Endothelial cell (in vitro differentiated cells): ENCODE results near the gene ANO10. TPM values are rescaled to one million over a fixed set of nuclear protein-coding genes. Genes with fewer than 3 reads are reported as not detected.
A peak's percentile ranks its signal among the peaks of the same experiment; 100 is the strongest.
"Not testable (repeated sequence)": the region's sequence is repeated elsewhere in the genome, so short reads cannot be mapped to it uniquely, and the experiment has no call there.

Experiments
- DNase-seq: peaks from one replicate; pipeline ENCODE4 v3.0.0; 2021; ENCODE audit warnings: low spot score
- H3K27ac Mint-ChIP-seq: one replicate; pipeline ENCODE4 v1.8.0; 2021; ENCODE audit warnings: mixed read lengths, inconsistent platforms; ENCODE audit not compliant: unreplicated experiment
- H3K27me3 Mint-ChIP-seq: one replicate; pipeline ENCODE4 v1.8.0; 2021; ENCODE audit warnings: mild to moderate bottlenecking, moderate library complexity, mixed read lengths, inconsistent platforms; ENCODE audit not compliant: unreplicated experiment
- H3K36me3 Mint-ChIP-seq: one replicate; pipeline ENCODE4 v1.8.0; 2021; ENCODE audit warnings: mild to moderate bottlenecking, low read depth, mixed read lengths, inconsistent platforms; ENCODE audit not compliant: unreplicated experiment
- H3K4me1 Mint-ChIP-seq: one replicate; pipeline ENCODE4 v1.8.0; 2021; ENCODE audit warnings: mild to moderate bottlenecking, mixed read lengths, inconsistent platforms; ENCODE audit not compliant: unreplicated experiment
- H3K4me3 Mint-ChIP-seq: one replicate; pipeline ENCODE4 v1.8.0; 2021; ENCODE audit warnings: mild to moderate bottlenecking, mixed read lengths, inconsistent platforms; ENCODE audit not compliant: unreplicated experiment
- H3K9me3 Mint-ChIP-seq: one replicate; pipeline ENCODE4 v1.8.0; 2021; ENCODE audit warnings: mixed read lengths, inconsistent platforms; ENCODE audit not compliant: unreplicated experiment
- long read RNA-seq: library from polyadenylated mRNA; unstranded; transcript quantifications from one replicate; pipeline ENCODE4 v2.0.0, GENCODE V29; 2020; ENCODE audit not compliant: unreplicated experiment
- total RNA-seq: library from RNA; stranded (reverse); fragmentation: NEBNext Ultra II Directional; extraction: Animal tissue kit (Norgen Biotek cat#: 25700); gene quantifications from one replicate; pipeline ENCODE4 v1.2.1, GENCODE V29; 2021; ENCODE audit not compliant: unreplicated experiment
- TF ChIP-seq, protein P1 (sequence below): fragments of 200-600 bp; sonication (generic); IDR thresholded peaks from one replicate; pipeline ENCODE4 v1.5.0; 2021; ENCODE audit warnings: antibody characterized with exemption; ENCODE audit not compliant: unreplicated experiment

Gene ANO10, protein sequence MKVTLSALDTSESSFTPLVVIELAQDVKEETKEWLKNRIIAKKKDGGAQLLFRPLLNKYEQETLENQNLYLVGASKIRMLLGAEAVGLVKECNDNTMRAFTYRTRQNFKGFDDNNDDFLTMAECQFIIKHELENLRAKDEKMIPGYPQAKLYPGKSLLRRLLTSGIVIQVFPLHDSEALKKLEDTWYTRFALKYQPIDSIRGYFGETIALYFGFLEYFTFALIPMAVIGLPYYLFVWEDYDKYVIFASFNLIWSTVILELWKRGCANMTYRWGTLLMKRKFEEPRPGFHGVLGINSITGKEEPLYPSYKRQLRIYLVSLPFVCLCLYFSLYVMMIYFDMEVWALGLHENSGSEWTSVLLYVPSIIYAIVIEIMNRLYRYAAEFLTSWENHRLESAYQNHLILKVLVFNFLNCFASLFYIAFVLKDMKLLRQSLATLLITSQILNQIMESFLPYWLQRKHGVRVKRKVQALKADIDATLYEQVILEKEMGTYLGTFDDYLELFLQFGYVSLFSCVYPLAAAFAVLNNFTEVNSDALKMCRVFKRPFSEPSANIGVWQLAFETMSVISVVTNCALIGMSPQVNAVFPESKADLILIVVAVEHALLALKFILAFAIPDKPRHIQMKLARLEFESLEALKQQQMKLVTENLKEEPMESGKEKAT
- total RNA-seq, result 112 TPM
- long read RNA-seq, transcript ANO10-201 (13 exons, 3,212 nt), result major isoform, 35 of 74 reads
- long read RNA-seq, partial matches to known transcripts, result 9 of 74 reads
- long read RNA-seq, other reads (novel, unspliced or antisense), result 25 of 74 reads

DNA sequence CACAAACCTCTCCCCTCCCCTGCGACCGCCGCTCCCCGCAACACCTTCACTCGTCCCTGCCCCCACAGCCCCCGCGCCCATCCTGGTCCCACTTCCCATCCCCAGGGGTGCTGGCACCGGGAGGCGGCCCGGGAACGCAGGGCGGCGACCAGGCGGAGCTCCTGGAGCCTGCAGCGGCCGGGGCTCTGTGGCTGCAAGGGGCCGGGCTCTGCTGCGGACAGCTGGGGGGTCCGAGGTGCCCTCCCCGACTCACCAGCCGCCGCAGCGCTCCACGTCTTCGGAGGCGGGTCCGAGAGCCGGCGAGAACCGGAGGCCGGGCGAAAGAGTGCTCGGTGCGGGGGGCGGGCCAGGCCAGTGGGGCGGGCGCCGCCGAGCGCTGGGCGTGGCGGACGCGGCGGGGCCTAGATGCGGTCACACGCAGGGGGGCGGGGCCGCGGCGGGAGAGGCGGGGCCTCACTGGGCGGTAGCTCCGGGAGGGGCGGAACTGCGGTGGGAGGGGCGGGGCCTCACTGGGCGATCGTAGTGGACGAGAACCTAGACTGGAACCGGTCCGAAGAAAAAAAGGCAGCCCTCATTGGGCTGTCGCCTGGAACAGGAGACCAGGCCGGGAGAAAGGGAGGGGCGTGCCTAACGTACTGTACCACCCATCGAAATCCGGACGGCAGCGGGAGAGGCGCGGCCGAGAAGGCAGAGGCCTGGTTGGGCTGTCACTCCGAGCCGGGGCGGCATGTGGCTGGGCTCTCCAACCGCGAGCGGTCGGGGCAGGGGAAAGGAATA is at the start of gene ANO10:
Gene ANO10, minus strand, starts transcription at position 356 of the 777 bp plus-strand sequence. CDS start 16,159 bp downstream, outside the sequence.
- peak within 1 kb of the TSS; percentile 100 for H3K4me3 Mint-ChIP-seq
- no peaks in the 10 kb centered on the region for H3K9me3 Mint-ChIP-seq
- H3K27ac Mint-ChIP-seq, result peak within 1 kb of the TSS; percentile 88
- peaks cover 8% of the 10 kb centered on the region for H3K27me3 Mint-ChIP-seq
- H3K36me3 Mint-ChIP-seq, result peaks cover under 1% of the 10 kb centered on the region
- peaks cover 26% of the 10 kb centered on the region for H3K4me1 Mint-ChIP-seq
- TF ChIP-seq, protein P1, sequence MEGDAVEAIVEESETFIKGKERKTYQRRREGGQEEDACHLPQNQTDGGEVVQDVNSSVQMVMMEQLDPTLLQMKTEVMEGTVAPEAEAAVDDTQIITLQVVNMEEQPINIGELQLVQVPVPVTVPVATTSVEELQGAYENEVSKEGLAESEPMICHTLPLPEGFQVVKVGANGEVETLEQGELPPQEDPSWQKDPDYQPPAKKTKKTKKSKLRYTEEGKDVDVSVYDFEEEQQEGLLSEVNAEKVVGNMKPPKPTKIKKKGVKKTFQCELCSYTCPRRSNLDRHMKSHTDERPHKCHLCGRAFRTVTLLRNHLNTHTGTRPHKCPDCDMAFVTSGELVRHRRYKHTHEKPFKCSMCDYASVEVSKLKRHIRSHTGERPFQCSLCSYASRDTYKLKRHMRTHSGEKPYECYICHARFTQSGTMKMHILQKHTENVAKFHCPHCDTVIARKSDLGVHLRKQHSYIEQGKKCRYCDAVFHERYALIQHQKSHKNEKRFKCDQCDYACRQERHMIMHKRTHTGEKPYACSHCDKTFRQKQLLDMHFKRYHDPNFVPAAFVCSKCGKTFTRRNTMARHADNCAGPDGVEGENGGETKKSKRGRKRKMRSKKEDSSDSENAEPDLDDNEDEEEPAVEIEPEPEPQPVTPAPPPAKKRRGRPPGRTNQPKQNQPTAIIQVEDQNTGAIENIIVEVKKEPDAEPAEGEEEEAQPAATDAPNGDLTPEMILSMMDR, result no peak
- DNase-seq, result peak; percentile 99

DNA sequence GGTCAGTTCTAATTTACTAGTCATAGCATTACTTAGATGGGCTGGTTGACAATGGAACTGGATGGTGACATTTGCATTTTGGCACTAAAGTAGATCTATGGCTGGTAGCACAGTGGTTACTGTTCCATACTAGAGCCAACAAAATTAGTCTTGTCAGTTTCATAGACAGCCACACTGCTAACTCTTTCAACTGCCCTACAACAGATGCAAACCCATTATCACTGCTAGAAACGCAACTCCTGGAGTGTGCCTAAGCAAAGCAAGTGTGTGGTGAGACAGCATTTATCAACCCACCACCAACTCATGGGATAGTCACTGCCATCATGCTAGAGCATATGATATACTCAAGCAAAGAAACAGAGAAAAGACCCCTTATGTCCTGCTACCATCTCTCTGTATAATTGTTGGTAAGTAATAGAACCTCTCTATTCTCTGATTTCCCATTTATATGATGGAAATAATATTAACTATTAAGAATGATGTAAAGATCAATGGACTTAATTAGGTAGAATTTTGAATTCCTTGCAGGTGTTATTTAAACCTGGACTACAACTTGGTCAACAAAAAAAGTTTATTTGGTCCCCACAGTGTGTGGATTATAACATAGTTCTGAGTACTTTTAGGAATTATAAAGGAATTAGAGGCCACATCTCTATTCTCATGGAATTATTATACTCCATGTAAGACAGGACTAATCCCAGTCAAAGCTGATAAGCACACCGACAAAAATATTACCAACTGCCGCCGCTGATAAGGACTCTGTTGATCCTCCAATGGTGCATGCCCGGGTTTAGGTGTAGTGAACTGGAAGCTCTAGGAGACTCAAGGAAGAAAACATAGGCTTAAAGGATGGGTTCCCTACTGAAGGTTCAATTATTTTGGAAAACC is 49.1 kb upstream of the ANO10 start:
- Mint-ChIP-seq H3K36me3 (no peaks in the 10 kb centered on the region), H3K27ac (no peak overlapping the region), H3K4me3 (no peak overlapping the region), H3K9me3 (no peaks in the 10 kb centered on the region), H3K27me3 (peaks cover 1% of the 10 kb centered on the region), H3K4me1 (no peaks in the 10 kb centered on the region)
- no peak for DNase-seq
- TF ChIP-seq, protein P1, result no peak

DNA sequence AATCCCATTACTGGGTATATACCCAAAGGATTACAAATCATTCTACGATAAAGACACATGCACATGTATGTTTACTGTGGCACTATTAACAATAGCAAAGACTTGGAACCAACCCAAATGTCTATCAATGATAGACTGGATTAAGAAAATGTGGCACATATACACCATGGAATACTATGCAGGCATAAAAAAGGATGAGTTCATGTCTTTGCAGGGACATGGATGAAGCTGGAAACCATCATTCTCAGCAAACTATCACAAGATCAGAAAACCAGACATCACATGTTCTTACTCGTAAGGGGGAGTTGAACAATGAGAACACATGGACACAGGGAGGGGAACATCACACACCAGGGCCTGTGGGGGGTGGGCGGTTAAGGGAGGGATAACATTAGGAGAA is 43.2 kb upstream of the ANO10 start:
- not testable (repeated sequence) for H3K27me3 Mint-ChIP-seq, DNase-seq, H3K4me3 Mint-ChIP-seq, H3K4me1 Mint-ChIP-seq, H3K9me3 Mint-ChIP-seq, H3K27ac Mint-ChIP-seq, H3K36me3 Mint-ChIP-seq

DNA sequence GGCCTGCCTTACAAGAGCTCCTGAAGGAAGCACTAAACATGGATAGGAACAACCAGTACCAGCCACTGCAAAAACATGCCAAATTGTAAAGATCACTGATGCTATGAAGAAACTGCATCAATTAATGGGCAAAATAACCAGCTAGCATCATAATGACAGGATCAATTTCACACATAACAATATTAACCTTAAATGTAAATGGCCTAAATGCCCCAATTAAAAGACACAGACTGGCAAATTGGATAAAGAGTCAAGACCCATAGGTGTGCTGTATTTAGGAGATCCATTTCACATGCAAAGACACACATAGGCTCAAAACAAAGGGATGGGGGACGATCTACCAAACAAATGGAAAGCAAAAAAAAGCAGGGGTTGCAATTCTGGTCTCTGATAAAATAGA is 39.6 kb upstream of the ANO10 start:
- not testable (repeated sequence) for DNase-seq, H3K27me3 Mint-ChIP-seq, H3K4me1 Mint-ChIP-seq, H3K27ac Mint-ChIP-seq, H3K9me3 Mint-ChIP-seq, H3K36me3 Mint-ChIP-seq, H3K4me3 Mint-ChIP-seq

DNA sequence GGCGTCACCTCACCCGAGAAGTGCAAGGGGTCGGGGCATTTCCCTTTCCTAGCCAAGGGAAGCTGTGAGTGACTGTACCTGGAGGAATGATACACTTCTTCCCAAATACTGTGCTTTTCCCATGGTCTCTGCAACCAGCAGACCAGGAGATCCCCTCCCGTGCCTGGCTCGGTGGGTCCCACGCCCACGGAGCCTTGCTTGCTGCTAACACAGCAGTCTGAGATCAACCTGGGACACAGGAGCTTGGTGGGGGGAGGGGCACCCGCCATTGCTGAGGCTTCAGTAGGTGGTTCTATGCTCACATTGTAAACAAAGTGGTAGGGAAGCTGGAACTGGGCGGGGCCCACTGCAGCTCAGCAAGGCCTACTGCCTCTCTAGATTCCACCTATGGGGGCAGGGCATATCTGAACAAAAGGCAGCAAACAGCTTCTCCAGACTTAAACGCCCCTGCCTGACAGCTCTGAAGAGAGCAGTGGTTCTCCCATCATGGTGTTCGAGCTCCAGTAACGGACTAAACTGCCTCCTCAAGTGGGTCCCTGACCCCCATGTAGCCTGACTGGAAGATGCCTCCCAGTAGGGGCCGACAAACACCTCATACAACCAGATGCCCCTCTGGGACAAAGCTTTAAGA is 37.6 kb upstream of the ANO10 start:
- no peak overlapping the region for H3K27ac Mint-ChIP-seq

DNA sequence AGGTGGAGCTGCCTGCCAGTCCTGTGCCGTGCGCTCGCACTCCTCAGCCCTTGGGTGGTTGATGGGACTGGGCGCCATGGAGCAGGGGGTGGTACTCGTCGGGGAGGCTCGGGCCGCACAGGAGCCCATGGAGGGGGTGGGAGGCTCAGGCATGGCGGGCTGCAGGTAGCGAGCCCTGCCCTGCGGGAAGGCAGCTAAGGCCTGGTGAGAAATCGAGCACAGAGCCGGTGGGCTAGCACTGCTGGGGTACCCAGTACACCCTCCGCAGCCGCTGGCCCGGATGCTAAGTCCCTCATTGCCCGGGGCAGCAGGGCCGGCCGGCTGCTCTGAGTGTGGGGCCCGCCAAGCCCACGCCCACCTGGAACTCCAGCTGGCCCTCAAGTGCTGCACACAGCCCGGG is 34.6 kb upstream of the ANO10 start:
- not testable (repeated sequence) for DNase-seq, H3K36me3 Mint-ChIP-seq, H3K4me1 Mint-ChIP-seq, H3K27ac Mint-ChIP-seq, H3K4me3 Mint-ChIP-seq, H3K9me3 Mint-ChIP-seq, H3K27me3 Mint-ChIP-seq

More for the DNA sequence above, 37.6 kb upstream of the ANO10 start:
- TF ChIP-seq, protein P1, result no peak
- H3K4me1 Mint-ChIP-seq, result no peaks in the 10 kb centered on the region
- no peaks in the 10 kb centered on the region for H3K9me3 Mint-ChIP-seq
- no peak overlapping the region for H3K4me3 Mint-ChIP-seq
- no peaks in the 10 kb centered on the region for H3K36me3 Mint-ChIP-seq
- no peak for DNase-seq
- H3K27me3 Mint-ChIP-seq, result no peaks in the 10 kb centered on the region
